Activated CD4-positive, CD25-positive, alpha-beta regulatory T cell treated with anti-CD3 and anti-CD28 coated beads, Interleukin-2, amount 50 U/mL, for 16 hours (primary cell): ENCODE data around the gene AUH.

Experiments used
- DNase-seq: peaks from one replicate; pipeline ENCODE4 v3.0.0-alpha.2; 2020; ENCODE audit warnings: low read depth, low spot score

AUH gene

DNA sequence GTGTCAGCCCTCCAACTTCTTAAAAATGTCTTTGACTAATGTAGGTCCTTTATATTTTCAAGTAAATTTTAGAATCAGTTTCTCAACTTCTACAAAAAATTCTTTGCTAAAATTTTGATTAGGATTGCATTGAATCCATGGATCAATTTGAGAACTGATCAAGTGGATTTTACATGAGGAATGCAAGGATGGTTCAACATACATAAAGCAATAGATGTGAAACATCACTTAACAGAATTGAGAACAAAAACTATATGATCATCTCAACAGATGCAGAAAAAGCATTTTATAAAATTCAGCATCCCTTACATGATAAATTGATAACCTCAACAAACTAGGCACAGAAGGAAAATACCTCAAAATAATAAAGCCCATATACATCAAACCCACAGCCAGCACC lies 190.8 kb downstream of the AUH start:
- no peak for DNase-seq

DNA sequence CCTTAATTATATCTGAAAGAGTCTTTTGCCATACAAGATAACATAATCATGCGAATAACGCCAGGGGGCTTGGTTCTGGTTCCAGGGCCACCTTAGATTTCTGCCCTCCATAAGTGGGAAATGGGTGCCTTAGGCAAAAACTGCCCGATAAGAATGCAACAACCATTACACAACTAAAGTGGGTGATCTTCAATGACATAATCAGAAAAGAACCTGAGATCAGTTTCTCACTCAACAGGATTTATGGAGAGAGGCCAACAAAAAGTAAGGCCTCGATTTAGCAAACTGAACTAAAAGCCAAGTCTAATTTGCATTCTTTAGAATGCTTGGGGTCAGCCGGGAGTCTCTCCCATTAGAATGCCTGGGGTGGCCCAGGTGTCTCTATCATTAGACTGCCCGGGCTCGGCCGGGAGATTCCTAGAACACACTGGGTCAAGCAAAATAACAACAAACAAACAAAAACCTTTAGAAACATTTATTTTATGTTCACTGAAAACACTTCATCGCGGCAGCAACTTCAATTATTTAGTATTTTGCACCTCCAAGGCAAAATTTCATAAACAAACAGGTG lies 194.8 kb downstream of the AUH start:
- no peak for DNase-seq

DNA sequence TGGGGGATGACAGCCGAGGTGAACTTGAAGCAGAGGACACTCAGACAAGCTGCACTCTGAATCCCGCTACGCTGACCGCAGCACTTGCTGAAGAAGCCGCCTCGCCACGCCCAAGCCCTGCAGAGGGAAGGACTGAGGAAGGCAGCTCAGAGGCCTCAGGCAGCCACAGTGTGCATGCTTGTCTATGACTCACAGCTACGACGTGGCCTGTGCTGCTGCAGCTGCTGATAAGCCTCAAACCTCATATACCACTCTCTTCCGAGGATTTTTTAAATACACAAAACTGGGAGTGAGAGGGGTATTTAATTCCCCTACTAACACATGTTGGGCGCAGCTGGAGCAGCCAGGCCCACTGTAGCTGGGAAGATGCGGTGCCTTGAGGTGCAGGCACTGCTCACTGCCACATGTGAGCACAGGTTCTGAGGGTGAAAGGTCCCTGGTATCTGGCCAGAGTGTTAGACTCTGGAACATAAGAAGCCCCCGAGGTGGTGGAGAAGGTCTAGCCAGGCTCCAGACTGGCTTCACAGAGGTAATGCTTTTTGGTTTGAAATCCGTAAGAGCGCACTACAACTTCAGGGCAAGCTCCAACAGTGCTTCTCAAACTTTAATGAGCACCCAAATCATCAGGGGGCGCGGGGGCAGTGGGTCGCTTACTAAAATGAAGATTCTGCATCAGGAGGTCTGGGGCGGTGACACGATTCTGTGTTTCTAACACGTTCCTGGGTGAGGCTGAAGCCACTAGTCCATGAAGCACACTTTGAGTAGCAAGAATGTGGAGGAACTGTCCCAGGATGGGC lies 196.8 kb downstream of the AUH start:
- DNase-seq: no peak
